Epithelial cell of proximal tubule (primary cell): ENCODE data around the gene NFIC. TPM values are rescaled to one million over a fixed set of nuclear protein-coding genes. Genes with fewer than 3 reads are reported as not detected.

Experiments
- DNase-seq: peaks from one replicate; pipeline ENCODE4 v3.0.0-alpha.2; 2011; ENCODE audit warnings: low read depth
- H3K4me3 ChIP-seq: 2 replicates; pipeline ENCODE4 v1.5.1; 2011; ENCODE audit warnings: low read depth, mild to moderate bottlenecking, low read length
- CTCF ChIP-seq: conservative IDR thresholded peaks from 2 replicates; pipeline ENCODE4 v1.5.1; 2012; ENCODE audit warnings: low read depth, mild to moderate bottlenecking, low read length
- total RNA-seq: library from RNA; depleted of rRNA; stranded (reverse); fragments of >200 nt; gene quantifications from 2 replicates; pipeline ENCODE4 v1.2.3, GENCODE V29; 2015

NFIC gene
- total RNA-seq, 1 donor from 2014 or later = 16.8 TPM

- no peak overlapping the region for H3K4me3 ChIP-seq
- DNase-seq = no peak
- no peak for TF ChIP-seq CTCF
Observed at GRCh38 chr19:3516675-3517207, 150.4 kb downstream of the NFIC start.

- TF ChIP-seq CTCF = no peak
- H3K4me3 ChIP-seq = no peak overlapping the region
- no peak for DNase-seq
Observed at GRCh38 chr19:3517638-3518037, 151.3 kb downstream of the NFIC start.

GRCh38 chr19:3518255-3518654 is 151.9 kb downstream of the NFIC start:
- no peak for DNase-seq
- no peak overlapping the region for H3K4me3 ChIP-seq
- no peak for TF ChIP-seq CTCF

- DNase-seq = no peak
- TF ChIP-seq CTCF = no peak
- no peak overlapping the region for H3K4me3 ChIP-seq
Observed at GRCh38 chr19:3518659-3519058, 152.3 kb downstream of the NFIC start.

Other genes starting within 250 kb of the NFIC start
- 1.2 TPM in 2 replicates for gene GNA15, start 230.6 kb upstream of the NFIC start, total RNA-seq
- gene S1PR4, start 187.8 kb upstream of the NFIC start, total RNA-seq = not detected in 2 replicates
- 59.7 and 116 TPM in 2 replicates for gene NCLN, start 180.7 kb upstream of the NFIC start, total RNA-seq
- not detected in 2 replicates for gene CELF5, start 141.9 kb upstream of the NFIC start, total RNA-seq
- 1.4 and 2.5 TPM in 2 replicates for gene SMIM24, start 113.9 kb downstream of the NFIC start, total RNA-seq
- 1.0 TPM in 1 of 2 replicates, not detected in the other for gene SMIM44, start 116.9 kb downstream of the NFIC start, total RNA-seq
- 28.1 and 36.7 TPM in 2 replicates for gene DOHH, start 134.1 kb downstream of the NFIC start, total RNA-seq
- 53.9 and 70.2 TPM in 2 replicates for gene FZR1, start 139.7 kb downstream of the NFIC start, total RNA-seq
- not detected in 2 replicates for gene TEKTIP1, start 172.6 kb downstream of the NFIC start, total RNA-seq
- gene MFSD12, start 191.0 kb downstream of the NFIC start, total RNA-seq = 238 and 260 TPM in 2 replicates
- gene HMG20B, start 206.4 kb downstream of the NFIC start, total RNA-seq = 125 and 135 TPM in 2 replicates
- not detected in 2 replicates for gene GIPC3, start 218.9 kb downstream of the NFIC start, total RNA-seq
- 0.17 and 0.51 TPM in 2 replicates for gene TBXA2R, start 240.3 kb downstream of the NFIC start, total RNA-seq